ENCODE results near the gene MCTP1. TPM values are rescaled to one million over a fixed set of nuclear protein-coding genes. Genes with fewer than 3 reads are reported as not detected.

MCTP1 gene
- 10 to 100 TPM; 22.8 to 57.8 (median 24.3) TPM for total RNA-seq

DNA sequence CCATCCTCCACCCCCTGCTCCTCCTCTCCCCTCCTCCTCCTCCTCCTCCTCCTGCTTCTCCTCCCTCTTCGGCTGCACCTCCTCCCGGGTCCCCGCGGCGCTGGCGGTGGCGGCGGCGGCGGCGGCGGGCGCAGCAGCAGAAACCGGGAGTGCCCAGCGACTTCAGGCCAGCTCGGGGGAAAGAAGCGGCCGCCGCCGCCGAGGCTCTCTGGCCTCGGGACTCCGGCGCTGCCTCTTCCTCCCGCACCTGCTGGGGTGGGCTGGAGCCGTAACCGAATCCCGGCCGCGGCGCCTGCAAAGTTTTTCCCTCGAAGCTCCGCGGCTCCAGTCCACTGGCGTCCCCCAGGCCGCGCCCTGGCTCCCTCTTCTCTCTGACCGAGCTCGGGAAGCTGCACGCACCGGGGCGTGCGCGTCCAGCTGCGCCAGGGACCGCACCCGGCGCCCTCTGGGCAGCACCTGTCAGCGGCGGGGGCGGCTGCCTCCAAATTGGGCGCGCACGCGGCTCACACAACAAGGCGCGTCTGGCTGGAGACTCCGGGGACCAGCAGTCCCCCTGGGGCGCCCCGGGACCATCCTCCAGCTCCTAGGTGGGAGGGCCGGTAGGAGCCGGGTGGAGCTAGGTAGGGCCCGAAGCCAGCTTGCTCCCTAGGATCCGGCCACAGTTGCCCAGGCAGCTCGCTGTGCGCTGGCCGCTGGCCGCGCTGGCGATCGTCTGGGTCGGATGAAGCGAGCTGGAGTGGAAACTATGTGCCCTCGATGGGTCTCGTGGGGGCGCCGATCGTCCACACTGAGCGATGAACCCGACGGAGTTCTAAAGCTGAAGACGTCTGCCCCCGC, at the start of gene MCTP1:
Gene MCTP1, minus strand, starts transcription at position 523 of the 837 bp plus-strand sequence.
- Histone ChIP-seq H3K4me3 (peak within 1 kb of the TSS; percentile 54 to 72 (median 62)), H3K4me1 (no peaks in the 10 kb centered on the region), H3K27ac (no peak within 1 kb of the TSS), H3K9me3 (no peaks in the 10 kb centered on the region), H3K27me3 (peaks cover 3 to 70% of the 10 kb centered on the region in 2 donors), H3K36me3 (no peaks in the 10 kb centered on the region)
- intact Hi-C loops (cut with DNase I; ENCODE audit: low total_unique reads) = no loop called here
- no peak for DNase-seq (ENCODE audit: low spot score in 2 of 2)
- TF ChIP-seq, protein P1, sequence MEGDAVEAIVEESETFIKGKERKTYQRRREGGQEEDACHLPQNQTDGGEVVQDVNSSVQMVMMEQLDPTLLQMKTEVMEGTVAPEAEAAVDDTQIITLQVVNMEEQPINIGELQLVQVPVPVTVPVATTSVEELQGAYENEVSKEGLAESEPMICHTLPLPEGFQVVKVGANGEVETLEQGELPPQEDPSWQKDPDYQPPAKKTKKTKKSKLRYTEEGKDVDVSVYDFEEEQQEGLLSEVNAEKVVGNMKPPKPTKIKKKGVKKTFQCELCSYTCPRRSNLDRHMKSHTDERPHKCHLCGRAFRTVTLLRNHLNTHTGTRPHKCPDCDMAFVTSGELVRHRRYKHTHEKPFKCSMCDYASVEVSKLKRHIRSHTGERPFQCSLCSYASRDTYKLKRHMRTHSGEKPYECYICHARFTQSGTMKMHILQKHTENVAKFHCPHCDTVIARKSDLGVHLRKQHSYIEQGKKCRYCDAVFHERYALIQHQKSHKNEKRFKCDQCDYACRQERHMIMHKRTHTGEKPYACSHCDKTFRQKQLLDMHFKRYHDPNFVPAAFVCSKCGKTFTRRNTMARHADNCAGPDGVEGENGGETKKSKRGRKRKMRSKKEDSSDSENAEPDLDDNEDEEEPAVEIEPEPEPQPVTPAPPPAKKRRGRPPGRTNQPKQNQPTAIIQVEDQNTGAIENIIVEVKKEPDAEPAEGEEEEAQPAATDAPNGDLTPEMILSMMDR (IDR thresholded peaks at IDR 0.05) = no peak
- TF ChIP-seq POLR2AphosphoS5 (IDR thresholded peaks at IDR 0.05) (no peak), POLR2A (IDR thresholded peaks at IDR 0.05) (no peak)

DNA sequence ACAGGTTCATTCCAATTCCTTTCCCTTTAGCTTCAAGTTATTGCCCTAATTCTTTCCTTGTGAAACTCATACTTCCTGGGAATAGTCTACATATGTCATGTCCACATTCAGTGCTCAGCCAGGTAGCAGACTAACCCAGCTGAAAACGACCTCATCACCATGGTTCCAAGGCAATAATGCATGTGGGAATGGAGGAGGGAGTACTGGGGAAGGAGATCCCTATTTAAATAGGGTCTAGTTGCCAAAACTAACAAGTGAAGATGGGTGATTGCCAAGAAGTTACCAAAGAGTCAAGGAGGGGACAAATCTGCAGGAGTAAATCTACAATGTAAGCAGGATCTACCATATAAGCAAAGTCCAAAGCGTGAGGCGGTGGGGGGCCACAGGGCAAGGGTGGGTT, 47.3 kb upstream of the MCTP1 start:
- H3K27ac ChIP-seq = no peak overlapping the region
- no peak overlapping the region for H3K4me3 ChIP-seq
- no peaks in the 10 kb centered on the region for H3K9me3 ChIP-seq
- intact Hi-C loops (cut with DNase I; ENCODE audit: low total_unique reads) = no loop called here
- DNase-seq (ENCODE audit: low spot score in 2 of 2) = no peak
- H3K36me3 ChIP-seq = no peaks in the 10 kb centered on the region
- H3K27me3 ChIP-seq = no peaks in the 10 kb centered on the region
- TF ChIP-seq POLR2A (IDR thresholded peaks at IDR 0.05) (no peak), POLR2AphosphoS5 (IDR thresholded peaks at IDR 0.05) (no peak)
- TF ChIP-seq, protein P1 (IDR thresholded peaks at IDR 0.05) = no peak
- no peaks in the 10 kb centered on the region for H3K4me1 ChIP-seq

DNA sequence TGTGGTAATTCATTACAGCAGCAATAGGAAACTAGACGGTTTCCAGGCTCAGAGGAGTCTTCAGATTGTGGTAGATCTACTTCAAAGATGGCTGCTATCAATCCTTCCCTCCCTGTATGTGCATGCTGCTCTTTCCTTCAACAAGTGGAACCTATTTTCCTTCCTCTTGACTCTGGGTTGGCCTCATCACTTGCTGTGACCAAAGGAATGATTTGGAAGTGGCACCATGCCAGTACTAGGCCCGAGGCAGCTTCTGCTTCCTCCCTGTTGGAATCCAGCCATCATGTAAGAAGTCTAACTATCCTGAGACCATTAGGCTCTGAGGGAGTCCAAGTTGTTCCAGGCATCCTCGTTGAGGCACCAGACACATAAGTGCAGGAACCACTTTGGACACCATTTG, 46.5 kb upstream of the MCTP1 start:
- DNase-seq (ENCODE audit: low spot score in 2 of 2) = no peak
- TF ChIP-seq POLR2A (IDR thresholded peaks at IDR 0.05) = no peak
- TF ChIP-seq POLR2AphosphoS5 (IDR thresholded peaks at IDR 0.05) = no peak
- TF ChIP-seq, protein P1 (IDR thresholded peaks at IDR 0.05) = no peak
- H3K27ac ChIP-seq = no peak overlapping the region

DNA sequence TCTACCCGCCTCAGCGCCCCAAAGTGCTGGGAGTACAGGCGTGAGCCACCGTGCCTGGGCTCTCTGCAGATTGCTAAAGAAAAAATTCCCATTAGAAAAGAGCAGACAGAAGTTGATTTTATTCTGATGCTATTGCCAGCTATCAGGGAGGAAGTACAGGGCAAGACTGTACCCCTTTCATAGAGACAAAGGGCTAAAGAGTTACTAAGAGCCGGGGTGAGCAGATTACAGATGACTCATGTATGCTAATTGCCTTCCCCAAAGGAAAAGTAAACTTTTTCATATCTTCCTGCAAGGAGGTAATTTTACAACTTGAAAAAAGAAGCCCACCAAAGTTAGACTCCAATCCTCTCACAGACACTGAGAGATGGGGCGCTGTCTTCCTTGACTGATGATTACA, 42.3 kb upstream of the MCTP1 start:
- no peaks in the 10 kb centered on the region for H3K27me3 ChIP-seq
- no peaks in the 10 kb centered on the region for H3K9me3 ChIP-seq
- no peaks in the 10 kb centered on the region for H3K36me3 ChIP-seq
- H3K27ac ChIP-seq = no peak overlapping the region
- no peak overlapping the region for H3K4me3 ChIP-seq
- intact Hi-C loops (cut with DNase I; ENCODE audit: low total_unique reads) = no loop called here
- no peak for DNase-seq (ENCODE audit: low spot score in 2 of 2)
- TF ChIP-seq, protein P1 (IDR thresholded peaks at IDR 0.05) = no peak
- TF ChIP-seq POLR2AphosphoS5 (IDR thresholded peaks at IDR 0.05) (no peak), POLR2A (IDR thresholded peaks at IDR 0.05) (no peak)
- H3K4me1 ChIP-seq = no peaks in the 10 kb centered on the region

More for the DNA sequence above, 46.5 kb upstream of the MCTP1 start:
- Histone ChIP-seq H3K9me3 (no peaks in the 10 kb centered on the region), H3K36me3 (no peaks in the 10 kb centered on the region), H3K4me1 (no peaks in the 10 kb centered on the region), H3K27me3 (no peaks in the 10 kb centered on the region), H3K4me3 (no peak overlapping the region)
- intact Hi-C loops (cut with DNase I; ENCODE audit: low total_unique reads) = no loop called here

DNA sequence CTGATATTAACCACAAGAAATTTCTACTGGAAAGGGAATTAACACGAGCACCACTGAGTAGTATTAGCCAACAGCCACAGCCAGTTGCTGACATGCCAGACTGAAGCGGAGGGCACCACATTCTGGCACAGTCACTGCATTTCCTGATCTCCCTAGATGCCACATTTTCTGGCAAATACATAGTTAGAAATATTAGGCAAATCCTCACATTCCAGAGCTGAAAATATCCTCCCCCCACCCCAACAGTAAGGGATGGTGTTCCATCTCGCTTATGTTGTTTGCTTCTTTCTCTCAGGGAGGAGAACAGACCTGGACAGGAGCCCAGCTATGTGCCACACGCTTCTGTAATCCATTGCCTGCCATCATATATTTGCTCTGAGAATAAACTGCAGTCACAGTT, 32.8 kb upstream of the MCTP1 start:
- TF ChIP-seq POLR2A (IDR thresholded peaks at IDR 0.05) (no peak), POLR2AphosphoS5 (IDR thresholded peaks at IDR 0.05) (no peak)
- TF ChIP-seq, protein P1 (IDR thresholded peaks at IDR 0.05) = no peak
- no peaks in the 10 kb centered on the region for H3K27me3 ChIP-seq
- H3K9me3 ChIP-seq = no peaks in the 10 kb centered on the region
- no peaks in the 10 kb centered on the region for H3K4me1 ChIP-seq
- H3K27ac ChIP-seq = no peak overlapping the region
- no peaks in the 10 kb centered on the region for H3K36me3 ChIP-seq
- intact Hi-C loops (cut with DNase I; ENCODE audit: low total_unique reads) = no loop called here
- no peak for DNase-seq (ENCODE audit: low spot score in 2 of 2)
- H3K4me3 ChIP-seq = no peak overlapping the region

Measured in breast epithelium (tissue), 4 donors.